H1 (cell line): ENCODE data around the gene STAP2. TPM values are rescaled to one million over a fixed set of nuclear protein-coding genes. Genes with fewer than 3 reads are reported as not detected.

ENCODE experiments used
- ASH2L ChIP-seq: fragments of 200-600, 300-600 bp; sonication (generic); IDR thresholded peaks from one replicate; pipeline ENCODE4 v1.7.1; 2017; ENCODE audit warnings: low read length
- CHD7 ChIP-seq: fragments of 300-600 bp; sonication (generic); IDR thresholded peaks from 2 replicates; pipeline ENCODE4 v1.7.1; 2012; ENCODE audit warnings: low read length, moderate library complexity, mild to moderate bottlenecking, inconsistent platforms; ENCODE audit not compliant: insufficient replicate concordance
- CTCF ChIP-seq, 3 experiments: IDR thresholded peaks; 1 replicate in 2 of 3; 2 replicates in 1 of 3; pipeline versions ENCODE4 v1.5.1 to v1.6.1; 2011; ENCODE audit warnings: low read length in 3 of 3, mild to moderate bottlenecking in 3 of 3, inconsistent platforms in 2 of 3, low read depth in 1 of 3, moderate library complexity in 1 of 3; ENCODE audit not compliant: insufficient read depth in 1 of 3; ENCODE audit errors: control extremely low read depth in 1 of 3
- KDM5A ChIP-seq: fragments of 200-600 bp; IDR thresholded peaks from 2 replicates; pipeline ENCODE4 v1.7.1; 2012; ENCODE audit warnings: mild to moderate bottlenecking, low read length, inconsistent platforms, mixed read lengths
- SIN3A ChIP-seq, 2 experiments: IDR thresholded peaks in 1 of 2; conservative IDR thresholded peaks in 1 of 2; 2 replicates each; pipeline ENCODE4 v1.6.1; 2011 to 2012; ENCODE audit warnings: low read length in 2 of 2, improper control_type of control experiment in 1 of 2, low read depth in 1 of 2, mild to moderate bottlenecking in 1 of 2
- polyA plus RNA-seq, 7 experiments: library from polyadenylated mRNA; depleted of rRNA in 3 of 7; stranded (reverse) in 5 of 7; unstranded in 2 of 7; fragments of >200 nt in 5 of 7; fragments of 200-250 nt in 2 of 7; gene quantifications; 1 replicate in 5 of 7; 2 replicates in 1 of 7; 4 replicates in 1 of 7; pipeline versions ENCODE4 v1.2.1 to v1.2.3, GENCODE V29; 2011 to 2013; ENCODE audit warnings: missing spikeins in 2 of 7, mixed read lengths in 2 of 7
- total RNA-seq: library from RNA; stranded (reverse); fragmentation: NEBNext Ultra II Directional; extraction: Animal tissue kit (Norgen Biotek cat#: 25700); gene quantifications from 2 replicates; pipeline ENCODE4 v1.2.1, GENCODE V29; 2021

STAP2 gene
- total and polyA plus RNA-seq, 2 of the 8 experiments (the other 6 are each of a cell fraction or from before 2014, with no cell fraction given) = 15.3 to 37.3 TPM

GRCh38 chr19:4362831-4363545 lies 24.4 kb upstream of the STAP2 start (continued):
- TF ChIP-seq CHD7 (no peak), CTCF (IDR thresholded peaks at IDR 0.05; ENCODE audit: control extremely low read depth in 1 of 3, insufficient read depth in 1 of 3, low read depth in 1 of 3, low read length in 3 of 3) (peak; percentile 60 to 77 (median 67)), ASH2L (no peak), SIN3A (conservative IDR thresholded peaks at IDR 0.05 in 1 of 2, IDR thresholded peaks at IDR 0.05 in 1 of 2; ENCODE audit: low read depth in 1 of 2, low read length in 2 of 2) (no peak), KDM5A (no peak)
- TF ChIP-seq, all 59 proteins: peak for 5
